A673 (cell line): ENCODE results near the gene DOCK1.

ENCODE experiments used
- EZH2 ChIP-seq: fragments of 200-600 bp; sonication (generic); IDR thresholded peaks from 2 replicates; pipeline ENCODE4 v1.6.1; 2017; ENCODE audit warnings: borderline replicate concordance, low read depth, mild to moderate bottlenecking, mixed read lengths, antibody characterized with exemption, low read length; ENCODE audit not compliant: poor library complexity, severe bottlenecking
- TF ChIP-seq, protein P1 (sequence below): fragments of 300-800, 200-600 bp; sonication (generic); conservative IDR thresholded peaks from 2 replicates; pipeline ENCODE4 v1.5.1; 2017; ENCODE audit warnings: low read depth, mild to moderate bottlenecking, antibody characterized with exemption, low read length, moderate library complexity, mixed read lengths

DNA sequence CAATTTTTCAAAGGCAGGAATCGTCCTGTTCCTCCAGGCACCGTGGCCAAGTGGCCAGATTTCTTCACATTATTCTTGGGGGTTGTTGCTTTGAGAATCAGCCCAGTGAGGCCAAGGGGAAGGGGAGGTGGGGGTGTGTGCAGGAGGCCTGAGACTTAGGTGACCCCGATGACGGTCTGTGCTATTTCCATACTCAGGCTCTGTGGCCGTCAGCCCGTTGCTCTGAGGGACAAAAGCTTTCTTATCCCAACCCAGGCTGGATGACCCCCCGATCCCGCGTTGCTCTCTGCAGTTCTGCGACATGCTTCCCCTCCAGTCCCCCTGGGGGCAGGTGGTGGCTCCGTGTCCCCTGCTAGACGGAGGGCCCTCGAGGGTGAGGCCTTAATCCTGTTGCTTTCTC lies 14.2 kb downstream of the DOCK1 start:
- TF ChIP-seq, protein P1, sequence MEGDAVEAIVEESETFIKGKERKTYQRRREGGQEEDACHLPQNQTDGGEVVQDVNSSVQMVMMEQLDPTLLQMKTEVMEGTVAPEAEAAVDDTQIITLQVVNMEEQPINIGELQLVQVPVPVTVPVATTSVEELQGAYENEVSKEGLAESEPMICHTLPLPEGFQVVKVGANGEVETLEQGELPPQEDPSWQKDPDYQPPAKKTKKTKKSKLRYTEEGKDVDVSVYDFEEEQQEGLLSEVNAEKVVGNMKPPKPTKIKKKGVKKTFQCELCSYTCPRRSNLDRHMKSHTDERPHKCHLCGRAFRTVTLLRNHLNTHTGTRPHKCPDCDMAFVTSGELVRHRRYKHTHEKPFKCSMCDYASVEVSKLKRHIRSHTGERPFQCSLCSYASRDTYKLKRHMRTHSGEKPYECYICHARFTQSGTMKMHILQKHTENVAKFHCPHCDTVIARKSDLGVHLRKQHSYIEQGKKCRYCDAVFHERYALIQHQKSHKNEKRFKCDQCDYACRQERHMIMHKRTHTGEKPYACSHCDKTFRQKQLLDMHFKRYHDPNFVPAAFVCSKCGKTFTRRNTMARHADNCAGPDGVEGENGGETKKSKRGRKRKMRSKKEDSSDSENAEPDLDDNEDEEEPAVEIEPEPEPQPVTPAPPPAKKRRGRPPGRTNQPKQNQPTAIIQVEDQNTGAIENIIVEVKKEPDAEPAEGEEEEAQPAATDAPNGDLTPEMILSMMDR: no peak
- no peak for TF ChIP-seq EZH2
